ENCODE results near the gene RDH16.

RDH16 gene

DNA sequence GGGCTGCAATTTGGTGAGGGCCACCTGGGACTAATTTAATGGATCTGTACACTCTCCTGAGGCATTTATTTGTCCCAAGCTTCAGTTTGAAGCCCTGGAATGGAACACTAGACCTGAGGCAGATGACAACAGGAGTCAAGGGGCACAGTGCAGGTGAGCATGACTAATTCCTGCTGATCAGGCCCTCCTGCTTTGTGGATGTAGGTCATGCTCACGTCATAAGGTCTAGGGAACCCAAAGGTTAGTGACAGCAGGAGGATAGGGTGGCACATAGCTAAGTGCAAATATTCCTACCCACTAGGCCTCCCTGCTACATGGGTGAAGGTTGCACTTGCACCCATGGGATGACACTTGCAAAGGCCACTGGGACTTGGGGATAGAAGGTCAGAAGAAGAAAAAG lies 54.0 kb downstream of the RDH16 start:
- H3K4me3 ChIP-seq (ENCODE audit: low read length): no peak overlapping the region
- no peaks in the 10 kb centered on the region for H3K4me1 ChIP-seq (ENCODE audit: control insufficient read depth, low read length)
- TF ChIP-seq, protein P1, sequence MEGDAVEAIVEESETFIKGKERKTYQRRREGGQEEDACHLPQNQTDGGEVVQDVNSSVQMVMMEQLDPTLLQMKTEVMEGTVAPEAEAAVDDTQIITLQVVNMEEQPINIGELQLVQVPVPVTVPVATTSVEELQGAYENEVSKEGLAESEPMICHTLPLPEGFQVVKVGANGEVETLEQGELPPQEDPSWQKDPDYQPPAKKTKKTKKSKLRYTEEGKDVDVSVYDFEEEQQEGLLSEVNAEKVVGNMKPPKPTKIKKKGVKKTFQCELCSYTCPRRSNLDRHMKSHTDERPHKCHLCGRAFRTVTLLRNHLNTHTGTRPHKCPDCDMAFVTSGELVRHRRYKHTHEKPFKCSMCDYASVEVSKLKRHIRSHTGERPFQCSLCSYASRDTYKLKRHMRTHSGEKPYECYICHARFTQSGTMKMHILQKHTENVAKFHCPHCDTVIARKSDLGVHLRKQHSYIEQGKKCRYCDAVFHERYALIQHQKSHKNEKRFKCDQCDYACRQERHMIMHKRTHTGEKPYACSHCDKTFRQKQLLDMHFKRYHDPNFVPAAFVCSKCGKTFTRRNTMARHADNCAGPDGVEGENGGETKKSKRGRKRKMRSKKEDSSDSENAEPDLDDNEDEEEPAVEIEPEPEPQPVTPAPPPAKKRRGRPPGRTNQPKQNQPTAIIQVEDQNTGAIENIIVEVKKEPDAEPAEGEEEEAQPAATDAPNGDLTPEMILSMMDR (IDR thresholded peaks at IDR 0.05; ENCODE audit: low read depth, low read length, poor library complexity, severe bottlenecking): no peak
- TF ChIP-seq EZH2phosphoT487 (IDR thresholded peaks at IDR 0.05; ENCODE audit: borderline replicate concordance, low read length): no peak
- no peak overlapping the region for H3K27ac ChIP-seq (ENCODE audit: low read depth, low read length)
- H4K20me1 ChIP-seq (ENCODE audit: control insufficient read depth, insufficient read depth, low read depth, low read length): no peaks in the 10 kb centered on the region
- H3K4me2 ChIP-seq (ENCODE audit: low read length): no peak overlapping the region
- no peaks in the 10 kb centered on the region for H3K27me3 ChIP-seq (ENCODE audit: control insufficient read depth, low read length)
- H3F3A ChIP-seq (ENCODE audit: control insufficient read depth, insufficient read depth): no peaks in the 10 kb centered on the region
- no peaks in the 10 kb centered on the region for H3K36me3 ChIP-seq (ENCODE audit: control insufficient read depth, low read length)
- peaks cover 23% of the 10 kb centered on the region; the same call in 1 of the 2 replicates for H3K9me3 ChIP-seq (ENCODE audit: control insufficient read depth, insufficient read depth, low read length)
- H3K79me2 ChIP-seq (ENCODE audit: control insufficient read depth, low read length): no peaks in the 10 kb centered on the region
- no peaks in the 10 kb centered on the region for H3K9me2 ChIP-seq (replicated peaks; ENCODE audit: control insufficient read depth, low read length)
